SK-N-SH treated with all-trans-retinoic acid at 6 μM for 48 hours (cell line): Measurements from ENCODE around the gene RAB33B.

ENCODE experiments used
- ARNTL ChIP-seq: fragments of 450-650 bp; formaldehyde crosslinking; IDR thresholded peaks from 2 replicates; pipeline ENCODE4 v1.5.0; 2020; ENCODE audit warnings: low read depth, mild to moderate bottlenecking, moderate library complexity, borderline replicate concordance
- ESRRG ChIP-seq: fragments of 250-450 bp; sonication (Bioruptor Pico); IDR thresholded peaks from 2 replicates; pipeline ENCODE4 v1.6.1; 2021; ENCODE audit warnings: mild to moderate bottlenecking
- GLIS3 ChIP-seq: fragments of 250-450 bp; sonication (Bioruptor Pico); IDR thresholded peaks from 2 replicates; pipeline ENCODE4 v1.5.0; 2020; ENCODE audit warnings: mild to moderate bottlenecking, moderate library complexity
- ISL1 ChIP-seq: fragments of 250-450 bp; sonication (Bioruptor Pico); IDR thresholded peaks from 2 replicates; pipeline ENCODE4 v2.1.2; 2022; ENCODE audit warnings: mild to moderate bottlenecking, moderate library complexity
- RARB ChIP-seq: fragments of 250-450 bp; sonication (Bioruptor Pico); IDR thresholded peaks from 2 replicates; pipeline ENCODE4 v1.8.0; 2021; ENCODE audit warnings: mild to moderate bottlenecking, moderate library complexity
- SNAI2 ChIP-seq: fragments of 250-450 bp; sonication (Bioruptor Pico); IDR thresholded peaks from 2 replicates; pipeline ENCODE4 v1.5.0; 2020; ENCODE audit warnings: mild to moderate bottlenecking, moderate library complexity
- ZC3H10 ChIP-seq: fragments of 250-450 bp; sonication (Bioruptor Pico); IDR thresholded peaks from 2 replicates; pipeline ENCODE4 v1.5.1; 2021; ENCODE audit warnings: mild to moderate bottlenecking, moderate library complexity
- TF ChIP-seq, protein P1 (sequence below): fragments of 250-450 bp; sonication (Bioruptor Pico); IDR thresholded peaks from 2 replicates; pipeline ENCODE4 v1.8.0; 2020; ENCODE audit warnings: mild to moderate bottlenecking, moderate library complexity, borderline replicate concordance

DNA sequence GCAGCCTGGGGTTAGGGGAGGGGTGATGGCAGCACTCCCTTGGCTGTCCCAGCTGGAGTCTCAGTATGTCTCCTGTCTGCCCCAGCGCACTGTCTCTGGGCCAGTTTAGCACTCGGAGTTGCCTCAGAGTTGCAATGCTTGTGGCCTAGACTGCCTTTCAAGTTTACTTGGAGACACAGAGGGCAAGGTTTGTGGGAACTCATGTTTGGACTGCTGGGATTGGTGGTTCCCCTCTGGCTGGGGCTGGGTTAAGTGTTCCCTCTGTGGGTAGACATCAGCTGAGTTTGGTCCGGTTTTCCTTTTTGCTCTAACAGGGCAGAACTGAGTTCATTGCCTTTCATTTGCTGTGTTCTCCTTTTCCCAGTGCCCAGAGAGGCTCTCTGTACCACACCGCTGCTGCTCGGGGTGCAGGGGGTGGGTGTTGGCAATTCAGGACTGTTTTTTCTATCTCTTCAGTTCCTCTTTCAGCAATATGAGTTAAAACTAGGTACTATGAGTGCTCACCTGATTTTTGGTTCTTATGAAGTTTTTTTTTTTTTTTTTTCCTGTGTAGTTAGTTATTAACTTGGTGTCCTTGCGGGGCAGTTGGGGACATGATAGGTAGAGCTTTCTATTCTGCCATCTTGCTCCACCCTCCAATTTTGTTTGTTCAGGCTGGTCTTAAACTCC, 17.2 kb downstream of the RAB33B start:
- TF ChIP-seq ARNTL (CRISPR knock-in tag) = no peak
- TF ChIP-seq ZC3H10 (CRISPR knock-in tag) = no peak
- TF ChIP-seq, protein P1, sequence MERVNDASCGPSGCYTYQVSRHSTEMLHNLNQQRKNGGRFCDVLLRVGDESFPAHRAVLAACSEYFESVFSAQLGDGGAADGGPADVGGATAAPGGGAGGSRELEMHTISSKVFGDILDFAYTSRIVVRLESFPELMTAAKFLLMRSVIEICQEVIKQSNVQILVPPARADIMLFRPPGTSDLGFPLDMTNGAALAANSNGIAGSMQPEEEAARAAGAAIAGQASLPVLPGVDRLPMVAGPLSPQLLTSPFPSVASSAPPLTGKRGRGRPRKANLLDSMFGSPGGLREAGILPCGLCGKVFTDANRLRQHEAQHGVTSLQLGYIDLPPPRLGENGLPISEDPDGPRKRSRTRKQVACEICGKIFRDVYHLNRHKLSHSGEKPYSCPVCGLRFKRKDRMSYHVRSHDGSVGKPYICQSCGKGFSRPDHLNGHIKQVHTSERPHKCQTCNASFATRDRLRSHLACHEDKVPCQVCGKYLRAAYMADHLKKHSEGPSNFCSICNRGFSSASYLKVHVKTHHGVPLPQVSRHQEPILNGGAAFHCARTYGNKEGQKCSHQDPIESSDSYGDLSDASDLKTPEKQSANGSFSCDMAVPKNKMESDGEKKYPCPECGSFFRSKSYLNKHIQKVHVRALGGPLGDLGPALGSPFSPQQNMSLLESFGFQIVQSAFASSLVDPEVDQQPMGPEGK (CRISPR knock-in tag) = no peak
- TF ChIP-seq ISL1 (CRISPR knock-in tag) = no peak
- TF ChIP-seq GLIS3 (CRISPR knock-in tag) = no peak
- TF ChIP-seq ESRRG = no peak
- no peak for TF ChIP-seq SNAI2 (CRISPR knock-in tag)
- no peak for TF ChIP-seq RARB
